Head of caudate nucleus (tissue), 42 donors: ENCODE results near the gene IL5.

Source experiments
- DNase-seq, 42 donors: peaks; one replicate each; pipeline versions ENCODE4 v3.0.0 to v3.0.0-alpha.2; 2020 to 2021; ENCODE audit warnings: mixed read lengths in 7 of 42
- intact Hi-C: fragments of 100-400 bp; cut with DNase I; formaldehyde crosslinking; loops from one replicate; pipeline ENCODE4 v1.15.0; 2022

Gene IL5

DNA sequence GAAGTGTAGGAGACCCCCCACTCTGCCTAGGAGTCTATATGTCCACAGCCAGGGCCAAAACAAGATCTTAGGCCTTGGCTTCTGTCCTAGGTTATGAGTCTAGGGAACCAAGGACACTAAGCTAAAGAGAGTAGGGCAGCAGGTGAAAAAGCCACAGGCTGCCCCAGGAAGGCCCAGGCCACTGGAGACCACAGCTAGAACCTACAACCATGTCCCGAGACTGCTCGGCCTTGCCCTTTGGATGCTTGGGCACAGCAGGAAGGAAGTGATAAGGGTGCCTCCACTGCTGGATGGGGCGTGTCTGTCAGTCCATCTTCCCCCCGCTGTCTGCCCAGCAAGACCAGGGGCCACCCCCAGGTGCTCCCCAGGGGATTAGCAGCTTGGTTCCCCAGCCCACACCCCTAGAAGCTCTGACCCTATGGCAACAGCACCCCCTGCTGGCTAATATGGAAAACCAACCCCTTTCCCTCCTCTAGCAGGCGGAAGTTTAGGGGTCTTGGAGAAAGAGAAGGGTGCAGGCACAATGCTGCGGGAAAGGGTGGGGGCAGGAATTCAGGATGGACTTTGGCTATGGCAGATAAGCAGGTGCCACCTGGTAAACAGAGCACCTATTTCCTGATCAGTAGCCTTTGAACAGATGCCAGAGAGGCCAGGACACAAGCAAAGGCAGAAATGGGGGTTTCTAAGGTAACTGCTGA, 42.2 kb downstream of the IL5 start:
- intact Hi-C loops: loop anchor here (2.0 kb wide), 1 partner anchor 114 kb away; no protein-coding TSS in a partner anchor
- peak in 40 of 42 donors; percentile 36 to 90 (median 72) for DNase-seq

DNA sequence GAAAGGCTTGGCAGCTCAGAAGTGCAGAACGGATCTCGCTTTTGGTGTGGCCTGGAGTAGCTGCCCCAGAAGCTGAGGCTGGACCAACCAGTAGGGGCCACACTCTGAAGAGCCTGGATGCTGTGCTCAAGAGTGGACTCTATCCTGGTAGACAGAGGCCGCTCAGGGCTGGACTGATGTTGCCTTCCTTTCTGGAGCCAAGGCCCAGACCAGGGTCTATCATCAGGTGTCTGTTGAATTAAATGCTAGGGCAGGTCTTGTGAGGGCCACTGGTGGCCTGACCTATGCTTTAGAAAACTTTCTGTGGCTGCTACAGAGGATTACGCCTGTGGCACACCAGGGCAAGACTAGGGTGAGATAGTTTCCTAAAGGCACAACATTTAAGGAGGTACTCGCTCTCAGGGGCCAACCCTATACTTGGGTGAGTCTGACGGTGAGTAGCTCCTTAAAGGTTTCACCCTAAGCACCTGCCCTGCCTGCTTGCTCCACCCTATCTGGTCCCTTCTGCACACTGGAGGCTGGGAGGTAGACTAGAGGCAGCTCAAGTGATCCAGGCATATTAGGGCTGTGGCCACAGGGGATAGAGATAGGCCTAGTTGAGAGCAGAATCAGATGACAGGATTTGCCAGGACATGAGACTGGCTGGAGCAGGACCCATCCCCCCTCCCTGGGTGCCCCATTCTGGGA, 42.9 kb downstream of the IL5 start:
- intact Hi-C loops: loop anchor here (2.0 kb wide), 1 partner anchor 114 kb away; no protein-coding TSS in a partner anchor

DNA sequence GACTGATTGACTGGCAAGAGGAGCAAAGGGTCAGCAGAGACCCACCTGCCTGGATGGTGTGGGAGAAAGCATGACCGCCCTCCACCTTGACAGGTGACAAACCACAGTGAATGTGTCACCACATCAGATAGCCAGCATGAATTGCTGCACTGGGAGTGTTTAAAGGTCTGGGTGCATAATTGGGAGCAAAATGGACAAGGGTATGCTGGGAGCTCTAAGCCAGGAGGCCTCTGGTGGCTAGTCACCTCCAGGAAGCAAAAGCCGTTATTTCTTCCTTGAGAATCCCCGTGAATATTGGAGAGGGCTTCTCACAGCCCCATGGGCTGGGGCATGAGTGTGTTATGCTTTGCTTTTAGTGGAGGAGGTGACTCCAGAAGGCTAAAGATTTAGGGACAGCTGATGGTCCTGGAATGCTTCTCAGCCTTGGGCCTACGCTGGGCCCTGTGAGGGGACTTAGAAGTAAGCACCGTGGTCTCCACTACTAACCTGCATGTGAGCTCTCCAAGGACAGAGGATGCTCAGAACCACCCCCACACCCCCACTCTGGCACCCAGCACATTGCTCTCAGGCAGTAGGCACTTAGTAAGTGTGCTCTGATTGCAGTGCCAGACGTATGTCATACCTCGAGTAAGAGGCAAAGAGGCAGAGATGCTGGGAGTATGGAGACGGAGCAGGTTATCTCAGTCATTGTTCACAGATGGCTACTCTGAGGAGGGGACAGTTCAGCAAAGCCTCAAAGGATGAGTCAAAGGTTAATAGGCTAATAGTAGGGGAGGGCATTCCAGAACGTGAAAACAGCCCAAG, 43.7 kb downstream of the IL5 start:
- intact Hi-C loops: loop anchor here (2.0 kb wide), 1 partner anchor 113 kb away; no protein-coding TSS in a partner anchor
- peak in 6 of 42 donors; percentile 5 to 41 (median 22) for DNase-seq

More for the DNA sequence above, 42.9 kb downstream of the IL5 start:
- DNase-seq: peak in 6 of 42 donors; percentile 6 to 41 (median 26)

DNA sequence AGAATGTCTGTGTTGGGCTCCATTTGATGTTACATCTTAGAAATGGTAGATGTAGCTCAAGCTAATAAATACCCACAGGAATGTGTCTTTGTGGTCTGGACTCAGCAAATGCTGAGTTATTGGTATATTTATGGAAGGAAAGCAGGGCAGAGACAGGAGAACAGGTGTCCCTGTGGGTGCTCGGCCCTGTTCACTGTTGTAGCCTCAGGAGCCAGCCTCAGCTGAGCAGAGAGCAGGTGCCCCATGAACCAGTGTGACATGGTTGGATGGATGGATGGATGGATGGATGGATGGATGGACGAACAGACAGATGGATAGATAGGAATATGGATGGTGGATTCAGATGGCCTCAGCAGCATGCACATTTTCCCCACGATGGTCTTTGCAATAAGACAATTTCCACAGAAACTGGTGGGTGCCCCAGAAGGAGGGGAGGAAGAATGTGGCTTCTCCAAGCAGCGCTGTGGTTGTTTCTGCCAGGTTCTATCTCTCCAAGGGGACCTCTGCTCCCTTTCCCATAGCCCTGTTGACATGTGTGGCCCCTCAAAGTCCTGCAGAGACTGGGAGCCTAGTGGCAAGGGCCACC, 44.5 kb downstream of the IL5 start:
- DNase-seq: peak in 6 of 42 donors; percentile 4 to 41 (median 14)
- intact Hi-C loops: no loop called here

DNA sequence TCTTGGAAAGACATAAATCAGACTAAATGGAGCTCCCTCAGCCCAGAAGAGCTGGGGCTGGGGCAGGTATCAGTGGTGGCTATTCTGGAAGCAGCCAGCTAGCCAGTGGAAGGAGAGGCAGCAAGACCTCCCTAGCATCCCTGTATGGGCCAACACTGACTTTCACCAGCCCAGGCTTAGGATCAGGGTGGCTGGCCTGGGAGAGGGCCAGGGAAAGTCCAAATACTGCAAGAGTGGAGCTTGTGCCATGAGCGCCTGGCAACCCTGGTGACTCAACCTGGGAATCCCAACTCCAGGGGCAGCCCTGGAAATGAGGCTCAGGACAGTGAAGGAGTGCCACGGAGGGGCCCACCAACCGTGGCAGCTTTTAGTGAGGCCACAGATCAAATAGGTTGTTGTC, 45.2 kb downstream of the IL5 start:
- peak in 9 of 42 donors; percentile 6 to 60 (median 33) for DNase-seq
- intact Hi-C loops: no loop called here

DNA sequence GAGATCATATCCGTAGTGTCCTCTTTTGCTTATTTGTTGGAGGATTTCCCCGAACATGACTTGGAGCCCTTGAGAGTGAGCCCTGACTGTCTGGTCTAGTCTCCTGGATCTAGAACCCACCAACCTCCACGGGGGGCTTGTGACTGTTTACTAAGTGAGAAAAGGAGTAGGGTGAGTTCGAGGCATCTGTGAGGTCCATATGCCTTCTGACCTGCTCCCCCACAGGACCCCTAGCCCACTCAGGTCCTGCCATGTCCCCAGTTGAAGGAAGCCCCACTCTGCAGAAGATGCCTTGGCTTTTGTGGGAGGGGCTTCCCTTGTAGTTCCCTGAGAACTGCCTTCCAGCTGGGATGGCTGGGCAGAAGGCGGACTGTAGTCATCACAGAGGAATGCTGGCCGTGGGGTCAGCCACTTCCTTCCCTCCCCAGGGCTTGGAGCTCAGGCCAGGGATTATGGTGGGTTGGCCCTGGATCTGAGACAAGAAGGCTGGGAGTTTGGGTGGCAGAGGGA, 45.8 kb downstream of the IL5 start:
- intact Hi-C loops: loop anchor here (2.0 kb wide), 1 partner anchor 87 kb away; no protein-coding TSS in a partner anchor
- DNase-seq: peak in 8 of 42 donors; percentile 6 to 47 (median 19)

DNA sequence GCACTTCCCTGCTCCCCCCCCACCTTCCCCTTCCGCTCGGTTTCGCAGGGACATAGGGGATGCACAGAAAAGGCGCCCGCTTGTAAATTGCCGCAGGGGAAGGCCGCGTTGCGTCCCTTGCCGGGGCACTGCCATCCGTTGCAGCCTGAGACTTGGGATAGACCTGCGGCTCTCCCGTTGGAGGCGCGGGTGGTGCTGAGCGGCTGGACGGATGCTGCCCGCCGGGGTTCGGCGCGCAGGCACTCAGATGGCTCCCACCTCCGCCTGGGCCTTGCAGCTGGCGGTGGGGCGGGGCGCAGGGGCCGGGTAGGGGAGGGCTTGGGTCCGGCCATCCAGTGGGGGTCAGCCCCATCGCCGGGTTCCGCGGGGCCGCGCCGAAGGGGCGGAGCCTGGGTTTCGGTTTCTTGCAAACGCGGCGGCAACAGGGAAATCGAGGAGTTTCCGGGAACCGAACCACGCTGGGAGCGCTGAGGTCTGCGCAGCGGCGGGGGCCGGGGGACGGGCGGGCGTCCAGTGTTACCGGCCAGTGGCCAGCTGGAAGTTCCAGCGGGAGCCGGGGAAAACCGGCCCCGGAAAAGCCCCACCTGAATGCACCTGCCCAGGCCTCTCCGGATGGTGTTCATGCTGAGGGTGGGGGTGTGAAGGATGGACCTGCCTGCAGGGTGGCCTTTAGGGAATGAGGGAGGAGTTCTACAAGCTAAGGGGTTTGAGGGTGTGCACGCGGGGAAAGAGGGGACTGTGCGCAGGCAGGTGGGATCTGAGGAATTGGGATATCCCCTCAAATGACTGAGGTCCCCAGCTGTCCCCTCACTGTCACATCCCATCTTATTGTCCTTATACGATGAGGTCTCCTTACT, 46.5 kb downstream of the IL5 start:
- intact Hi-C loops: loop anchor here (2.0 kb wide), 1 partner anchor 86 kb away; no protein-coding TSS in a partner anchor
- peak; percentile 53 to 92 (median 82) for DNase-seq

DNA sequence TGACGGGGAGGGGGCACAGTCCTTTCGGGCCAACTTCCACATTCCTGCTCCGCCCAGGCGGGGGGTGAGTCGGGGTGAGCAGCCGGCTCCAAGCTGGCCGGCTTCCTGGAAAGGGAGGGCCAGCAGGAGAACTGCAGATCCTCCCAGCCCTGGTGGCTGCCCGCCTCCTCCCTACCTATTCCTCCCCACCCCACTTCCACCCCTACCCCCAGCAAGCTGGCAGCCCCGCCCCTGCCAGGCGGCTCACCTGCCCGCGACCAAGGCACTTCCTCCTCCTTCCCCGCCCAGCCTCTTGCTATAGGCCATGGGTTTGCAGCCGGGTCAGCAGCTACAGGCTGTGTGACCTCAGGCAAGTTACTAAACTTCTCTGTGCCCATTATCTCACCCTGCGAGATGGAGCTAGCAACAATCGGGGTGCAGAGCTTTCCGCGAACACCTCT, 47.1 kb downstream of the IL5 start:
- DNase-seq: peak; percentile 19 to 86 (median 71)
- intact Hi-C loops: loop anchor here (2.0 kb wide), 1 partner anchor 85 kb away; no protein-coding TSS in a partner anchor

DNA sequence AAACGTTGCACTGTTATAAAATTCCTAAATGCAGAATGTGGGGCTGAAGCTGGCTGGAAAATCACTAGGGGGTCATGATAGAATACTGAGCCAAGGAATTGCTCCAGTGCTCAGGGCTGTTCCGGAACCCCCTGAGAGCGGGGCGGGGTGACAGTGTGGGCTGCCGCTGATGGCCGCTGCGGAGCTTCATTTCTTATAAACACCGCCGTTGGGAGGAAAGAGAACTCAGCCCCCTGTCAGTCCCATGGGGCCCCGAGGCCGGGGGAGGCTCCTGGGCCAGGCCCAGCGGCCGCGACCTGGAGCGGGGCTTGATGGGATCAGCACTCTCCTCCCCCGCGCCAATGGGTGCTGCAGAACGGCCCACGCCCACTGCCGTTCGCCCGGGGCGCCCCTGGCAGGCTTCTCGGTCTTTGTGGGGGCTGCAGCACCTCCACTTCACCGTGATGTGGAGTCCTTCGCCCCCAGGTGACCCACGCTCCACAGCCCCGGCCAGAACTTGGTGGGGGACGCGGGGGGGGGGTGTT, 47.6 kb downstream of the IL5 start:
- intact Hi-C loops: loop anchor here (2.0 kb wide), 1 partner anchor 85 kb away; no protein-coding TSS in a partner anchor
- DNase-seq: peak; percentile 34 to 84 (median 70)

DNA sequence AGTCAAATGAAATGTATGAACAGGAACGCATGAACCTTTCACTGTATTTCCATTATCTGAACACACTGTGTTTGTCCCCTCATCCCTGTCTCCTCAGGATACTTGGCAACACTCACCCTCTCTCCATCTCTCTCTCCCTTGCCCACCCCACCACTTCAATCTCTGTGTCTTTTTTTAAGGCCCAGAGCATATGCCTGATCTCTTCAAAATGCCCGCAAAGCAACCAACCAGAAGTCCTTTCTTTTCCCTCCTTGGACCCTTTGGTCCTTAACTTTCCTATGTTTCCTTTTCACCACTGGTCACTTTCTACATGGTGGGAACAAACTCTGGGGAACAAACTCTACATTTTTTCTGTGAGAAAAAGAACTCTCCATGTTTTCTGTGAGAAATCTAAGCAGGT, 49.5 kb downstream of the IL5 start:
- intact Hi-C loops: no loop called here

DNA sequence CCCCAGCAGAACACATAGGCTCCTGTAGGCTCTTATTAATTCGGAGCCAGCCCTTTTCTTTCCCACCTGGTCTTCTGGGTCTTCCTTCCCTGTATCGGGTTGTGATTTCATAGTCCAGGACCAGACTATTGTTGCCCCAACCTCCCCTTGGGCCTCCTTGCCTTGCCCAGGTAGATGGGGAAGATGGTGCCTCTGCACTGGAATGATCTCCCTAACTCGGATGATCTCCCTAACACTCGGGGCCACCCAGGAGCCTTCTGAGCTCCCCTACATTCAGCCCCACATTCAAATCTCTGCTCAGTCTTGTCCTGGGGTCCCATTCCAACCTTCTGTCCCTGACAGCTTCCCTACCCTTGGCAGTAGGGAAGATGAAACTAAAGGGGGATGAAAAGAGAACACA, 50.1 kb downstream of the IL5 start:
- peak in 8 of 42 donors; percentile 0 to 38 (median 14) for DNase-seq
- intact Hi-C loops: no loop called here

More for the DNA sequence above, 49.5 kb downstream of the IL5 start:
- peak in 3 of 42 donors; percentile 1 to 20 (median 3) for DNase-seq

DNA sequence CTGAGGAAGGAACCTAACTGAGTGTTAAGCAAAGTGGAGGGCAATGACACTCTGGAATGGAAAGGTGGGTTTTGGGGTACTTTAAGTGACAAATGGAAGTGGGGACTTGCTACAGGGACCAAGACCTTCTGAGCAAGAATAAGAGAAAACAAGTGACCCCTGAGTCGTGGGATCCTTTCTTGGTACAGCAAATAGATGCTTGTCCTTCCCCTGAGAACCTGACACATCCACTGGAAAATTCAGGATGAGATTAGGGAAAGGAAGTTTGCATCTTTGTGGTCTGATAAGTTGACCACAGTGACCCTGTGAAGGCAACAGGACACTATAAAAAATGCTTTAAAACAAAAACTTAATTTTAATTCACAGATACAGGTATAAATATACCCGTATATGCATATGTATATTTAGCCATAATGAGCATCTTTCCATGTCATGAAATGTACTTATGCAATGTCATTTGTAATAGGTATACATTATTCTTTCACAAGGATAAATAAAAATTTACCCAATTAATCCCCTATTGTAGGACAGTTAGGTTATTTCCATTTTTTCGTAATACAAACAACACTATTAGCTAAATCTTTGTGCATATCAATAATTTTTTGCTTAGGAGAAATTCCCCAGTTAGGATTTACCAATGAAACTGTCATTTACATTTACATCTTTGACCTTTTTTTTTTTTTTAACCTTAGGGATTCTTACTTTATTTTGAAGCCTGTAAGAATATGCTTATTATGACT, 50.8 kb downstream of the IL5 start:
- intact Hi-C loops: no loop called here
- no peak for DNase-seq
